ENCODE results near the gene C1QB.

C1QB gene

GRCh38 chr1:22654692-22655091 lies 1.7 kb downstream of the C1QB start:
- no peak for ATAC-seq

GRCh38 chr1:22658385-22659163 lies 5.5 kb downstream of the C1QB start:
- no peak for ATAC-seq

More at GRCh38 chr1:22654692-22655091, 1.7 kb downstream of the C1QB start:
- TF ChIP-seq ISL1 (CRISPR knock-in tag; IDR thresholded peaks at IDR 0.05) (no peak), TOX (CRISPR knock-in tag; IDR thresholded peaks at IDR 0.05; ENCODE audit: borderline replicate concordance) (no peak), POU6F1 (CRISPR knock-in tag; IDR thresholded peaks at IDR 0.05; ENCODE audit: borderline replicate concordance, low read depth) (no peak), ZC3H10 (CRISPR knock-in tag; IDR thresholded peaks at IDR 0.05) (no peak), ZFP30 (CRISPR knock-in tag; IDR thresholded peaks at IDR 0.05) (no peak), ZNF70 (CRISPR knock-in tag; IDR thresholded peaks at IDR 0.05) (no peak)
- TF ChIP-seq, protein P1, sequence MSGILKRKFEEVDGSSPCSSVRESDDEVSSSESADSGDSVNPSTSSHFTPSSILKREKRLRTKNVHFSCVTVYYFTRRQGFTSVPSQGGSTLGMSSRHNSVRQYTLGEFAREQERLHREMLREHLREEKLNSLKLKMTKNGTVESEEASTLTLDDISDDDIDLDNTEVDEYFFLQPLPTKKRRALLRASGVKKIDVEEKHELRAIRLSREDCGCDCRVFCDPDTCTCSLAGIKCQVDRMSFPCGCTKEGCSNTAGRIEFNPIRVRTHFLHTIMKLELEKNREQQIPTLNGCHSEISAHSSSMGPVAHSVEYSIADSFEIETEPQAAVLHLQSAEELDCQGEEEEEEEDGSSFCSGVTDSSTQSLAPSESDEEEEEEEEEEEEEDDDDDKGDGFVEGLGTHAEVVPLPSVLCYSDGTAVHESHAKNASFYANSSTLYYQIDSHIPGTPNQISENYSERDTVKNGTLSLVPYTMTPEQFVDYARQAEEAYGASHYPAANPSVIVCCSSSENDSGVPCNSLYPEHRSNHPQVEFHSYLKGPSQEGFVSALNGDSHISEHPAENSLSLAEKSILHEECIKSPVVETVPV (CRISPR knock-in tag; IDR thresholded peaks at IDR 0.05) = no peak

More at GRCh38 chr1:22658385-22659163, 5.5 kb downstream of the C1QB start:
- TF ChIP-seq PPARA (CRISPR knock-in tag; IDR thresholded peaks at IDR 0.05; ENCODE audit: borderline replicate concordance) = no peak
- no peak for TF ChIP-seq CREB5 (CRISPR knock-in tag; IDR thresholded peaks at IDR 0.05; ENCODE audit: low read depth)
- TF ChIP-seq POU6F1 (CRISPR knock-in tag; IDR thresholded peaks at IDR 0.05; ENCODE audit: borderline replicate concordance, low read depth) = no peak
- no peak for TF ChIP-seq PATZ1 (CRISPR knock-in tag; IDR thresholded peaks at IDR 0.05; ENCODE audit: borderline replicate concordance)
- TF ChIP-seq TCF4 (CRISPR knock-in tag; IDR thresholded peaks at IDR 0.05; ENCODE audit: borderline replicate concordance) = no peak
- TF ChIP-seq RARB (CRISPR knock-in tag; IDR thresholded peaks at IDR 0.05) = no peak
- TF ChIP-seq, protein P1 (CRISPR knock-in tag; IDR thresholded peaks at IDR 0.05) = no peak
- TF ChIP-seq ZFP3 (CRISPR knock-in tag; IDR thresholded peaks at IDR 0.05) = no peak
- no peak for TF ChIP-seq OSR1 (CRISPR knock-in tag; IDR thresholded peaks at IDR 0.05)
- TF ChIP-seq ZNF8 (CRISPR knock-in tag; IDR thresholded peaks at IDR 0.05) = no peak
- no peak for TF ChIP-seq TSHZ2 (CRISPR knock-in tag; IDR thresholded peaks at IDR 0.05)
- no peak for TF ChIP-seq CSDC2 (CRISPR knock-in tag; IDR thresholded peaks at IDR 0.05)
- TF ChIP-seq GLIS3 (CRISPR knock-in tag; IDR thresholded peaks at IDR 0.05) = no peak
